Neural cell (in vitro differentiated cells): Measurements from ENCODE around the gene ATP12A.
A peak's percentile ranks its signal among the peaks of the same experiment; 100 is the strongest.

Experiments
- CTCF ChIP-seq: fragments of 450-650 bp; IDR thresholded peaks from 2 replicates; pipeline ENCODE4 v1.5.1; 2014; ENCODE audit warnings: antibody characterized with exemption, mild to moderate bottlenecking, moderate library complexity; ENCODE audit not compliant: poor library complexity, severe bottlenecking
- EP300 ChIP-seq: fragments of 450-650 bp; conservative IDR thresholded peaks from 2 replicates; pipeline ENCODE4 v1.6.1; 2014; ENCODE audit warnings: antibody characterized with exemption, mild to moderate bottlenecking, moderate library complexity; ENCODE audit not compliant: poor library complexity, severe bottlenecking
- EZH2 ChIP-seq: fragments of 200-600, 300-800 bp; shearing (Covaris generic), sonication (generic); IDR thresholded peaks from 2 replicates; pipeline ENCODE4 v1.6.1; 2014; ENCODE audit warnings: antibody characterized with exemption, low read length, borderline replicate concordance, mild to moderate bottlenecking; ENCODE audit not compliant: insufficient read depth, poor library complexity, severe bottlenecking
- POLR2AphosphoS5 ChIP-seq: IDR thresholded peaks from 2 replicates; pipeline ENCODE4 v1.6.1; 2012
- RAD21 ChIP-seq: fragments of 450-650 bp; conservative IDR thresholded peaks from 2 replicates; pipeline ENCODE4 v1.6.1; 2014; ENCODE audit warnings: antibody characterized with exemption, mild to moderate bottlenecking, moderate library complexity

- TF ChIP-seq EZH2, result no peak
- TF ChIP-seq CTCF, result peak; percentile 44
- TF ChIP-seq POLR2AphosphoS5, result no peak
- TF ChIP-seq EP300, result no peak
- no peak for TF ChIP-seq RAD21
These were observed 66.5 kb downstream of the ATP12A start for GRCh38 chr13:24746618-24747247.
